ENCODE data around the gene CD34.

DNA sequence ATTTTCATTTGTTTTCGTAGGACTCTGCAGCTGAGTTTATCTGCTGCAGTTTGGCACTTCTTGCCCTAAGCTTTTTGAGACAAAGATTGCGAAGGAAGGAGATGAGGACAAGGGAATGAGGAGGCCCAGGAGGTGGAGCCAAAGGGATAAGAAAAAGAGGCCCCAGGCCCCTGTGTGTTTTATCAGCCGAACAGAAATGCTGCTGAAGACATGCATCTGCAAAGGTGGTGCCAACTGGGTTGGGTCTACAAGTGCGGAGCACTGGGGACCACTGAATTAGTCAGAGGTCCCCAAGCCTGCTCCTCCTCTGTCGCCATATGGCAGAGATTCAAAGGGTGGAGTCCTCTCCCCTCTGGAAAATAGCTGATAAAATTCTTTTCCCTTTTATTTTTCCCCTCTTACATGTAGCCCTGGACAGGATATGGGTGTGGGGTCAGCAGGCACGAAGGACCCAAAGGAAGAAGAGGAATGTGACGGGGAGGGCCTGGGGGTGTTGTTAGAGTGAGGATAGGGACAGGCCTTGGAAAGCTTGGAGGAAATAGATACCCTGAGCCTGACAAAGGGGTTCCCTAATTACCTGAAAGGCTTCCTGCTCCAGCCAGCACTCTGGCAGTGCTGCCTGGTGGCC lies 2.7 kb downstream of the CD34 start:
- TF ChIP-seq POLR2A (IDR thresholded peaks at IDR 0.05) (no peak), POLR2AphosphoS5 (IDR thresholded peaks at IDR 0.05) (no peak)
- TF ChIP-seq, protein P1, sequence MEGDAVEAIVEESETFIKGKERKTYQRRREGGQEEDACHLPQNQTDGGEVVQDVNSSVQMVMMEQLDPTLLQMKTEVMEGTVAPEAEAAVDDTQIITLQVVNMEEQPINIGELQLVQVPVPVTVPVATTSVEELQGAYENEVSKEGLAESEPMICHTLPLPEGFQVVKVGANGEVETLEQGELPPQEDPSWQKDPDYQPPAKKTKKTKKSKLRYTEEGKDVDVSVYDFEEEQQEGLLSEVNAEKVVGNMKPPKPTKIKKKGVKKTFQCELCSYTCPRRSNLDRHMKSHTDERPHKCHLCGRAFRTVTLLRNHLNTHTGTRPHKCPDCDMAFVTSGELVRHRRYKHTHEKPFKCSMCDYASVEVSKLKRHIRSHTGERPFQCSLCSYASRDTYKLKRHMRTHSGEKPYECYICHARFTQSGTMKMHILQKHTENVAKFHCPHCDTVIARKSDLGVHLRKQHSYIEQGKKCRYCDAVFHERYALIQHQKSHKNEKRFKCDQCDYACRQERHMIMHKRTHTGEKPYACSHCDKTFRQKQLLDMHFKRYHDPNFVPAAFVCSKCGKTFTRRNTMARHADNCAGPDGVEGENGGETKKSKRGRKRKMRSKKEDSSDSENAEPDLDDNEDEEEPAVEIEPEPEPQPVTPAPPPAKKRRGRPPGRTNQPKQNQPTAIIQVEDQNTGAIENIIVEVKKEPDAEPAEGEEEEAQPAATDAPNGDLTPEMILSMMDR (IDR thresholded peaks at IDR 0.05): no peak
